GM12878 (cell line): ENCODE data around the gene ADRA2C. TPM values are rescaled to one million over a fixed set of nuclear protein-coding genes. Genes with fewer than 3 reads are reported as not detected.

Source experiments
- ATAC-seq: fragments of 200-7000 bp; cut with Tn5 transposase; 3 replicates; pipeline ENCODE4 v1.9.1; 2020; ENCODE audit warnings: mild to moderate bottlenecking, moderate library complexity
- BruUV-seq: library from RNA; stranded (reverse); fragments of 400-500 nt; replicated peaks from 2 replicates; lab custom pipeline; 2021; lab: Mats Ljungman, UMichigan
- CTCF ChIA-PET: fragments of 300-600 bp; sonication (Branson Sonifier 250); formaldehyde crosslinking; extraction: SDS; loops from one replicate; lab custom pipeline; 2021; ENCODE audit warnings: inconsistent platforms; lab: Yijun Ruan, JAX
- POLR2A ChIA-PET: fragments of 350-600 bp; formaldehyde crosslinking; extraction: SDS; loops from one replicate; lab custom pipeline; 2021; ENCODE audit warnings: inconsistent platforms; lab: Charles Lee
- RAD21 ChIA-PET: fragments of 300-600 bp; sonication (Branson Sonifier 250); formaldehyde crosslinking; loops from one replicate; lab custom pipeline; 2023; ENCODE audit warnings: antibody characterized with exemption; ENCODE audit not compliant: unreplicated experiment; lab: Charles Lee
- SMC1A ChIA-PET: fragments of 300-600 bp; sonication (Branson Sonifier 250); formaldehyde crosslinking; loops from one replicate; lab custom pipeline; 2023; ENCODE audit not compliant: unreplicated experiment, uncharacterized antibody; lab: Charles Lee
- DNase-seq: peaks from one replicate; pipeline ENCODE4 v3.0.0-alpha.2; 2011; ENCODE audit warnings: low read depth, low spot score
- FAIRE-seq: peaks from 3 replicates; lab custom pipeline; 2011; peaks lifted over from hg19 to GRCh38; lab: Jason Lieb, UNC
- H2AFZ ChIP-seq: 2 replicates; pipeline ENCODE4 v1.6.0; 2011; ENCODE audit warnings: low read depth, low read length, control low read depth; ENCODE audit not compliant: control insufficient read depth
- H3K27ac ChIP-seq: 2 replicates; pipeline ENCODE4 v1.5.1; 2011; ENCODE audit warnings: control low read depth; ENCODE audit not compliant: control insufficient read depth, insufficient read depth
- H3K27me3 ChIP-seq, 2 experiments: replicated peaks in 1 of 2; 2 replicates each; pipeline versions ENCODE4 v1.6.0 to v1.6.1; 2011; ENCODE audit warnings: low read length in 1 of 2; ENCODE audit not compliant: control insufficient read depth in 2 of 2, insufficient read depth in 2 of 2
- H3K36me3 ChIP-seq, 2 experiments: 2 replicates each; pipeline ENCODE4 v1.5.1; 2011; ENCODE audit warnings: low read length in 1 of 2; ENCODE audit not compliant: control insufficient read depth in 2 of 2, insufficient read depth in 2 of 2
- H3K4me1 ChIP-seq: 2 replicates; pipeline ENCODE4 v1.6.1; 2011; ENCODE audit warnings: mild to moderate bottlenecking, low read length, moderate library complexity, mixed read lengths; ENCODE audit not compliant: control insufficient read depth, insufficient read depth
- H3K4me2 ChIP-seq: 2 replicates; pipeline ENCODE4 v1.6.0; 2011; ENCODE audit warnings: control low read depth; ENCODE audit not compliant: control insufficient read depth, insufficient read depth
- H3K4me3 ChIP-seq: fragments of 200-600 bp; sonication (generic); 2 replicates; pipeline ENCODE4 v1.5.1; 2016
- H3K79me2 ChIP-seq: 2 replicates; pipeline ENCODE4 v1.6.0; 2011; ENCODE audit warnings: low read length; ENCODE audit not compliant: control insufficient read depth, insufficient read depth
- H3K9ac ChIP-seq: 2 replicates; pipeline ENCODE4 v1.8.0; 2011; ENCODE audit warnings: low read length, control low read depth, mixed read lengths; ENCODE audit not compliant: control insufficient read depth, insufficient read depth
- H3K9me3 ChIP-seq: replicated peaks from 3 replicates; pipeline ENCODE4 v1.5.1; 2011; ENCODE audit warnings: mild to moderate bottlenecking, low read length; ENCODE audit not compliant: control insufficient read depth, insufficient read depth
- H4K20me1 ChIP-seq: 2 replicates; pipeline ENCODE4 v1.6.0; 2011; ENCODE audit not compliant: control insufficient read depth, insufficient read depth
- CBX5 ChIP-seq: sonication (generic); IDR thresholded peaks from 2 replicates; pipeline ENCODE4 v1.6.1; 2016; ENCODE audit warnings: low read depth, moderate library complexity, mild to moderate bottlenecking, inconsistent platforms
- CEBPB ChIP-seq, 2 experiments: fragments of 150-350 bp in 1 of 2; IDR thresholded peaks; 2 replicates each; pipeline ENCODE4 v1.6.1; 2012 to 2014; ENCODE audit warnings: low read depth in 2 of 2, low read length in 2 of 2, borderline replicate concordance in 1 of 2, inconsistent platforms in 1 of 2
- CREM ChIP-seq: IDR thresholded peaks from 2 replicates; pipeline ENCODE4 v1.6.1; 2014; ENCODE audit warnings: antibody characterized with exemption, low read depth
- GABPA ChIP-seq: IDR thresholded peaks from 2 replicates; pipeline ENCODE4 v1.6.1; 2014; ENCODE audit warnings: antibody characterized with exemption, low read depth, mild to moderate bottlenecking, inconsistent platforms
- HCFC1 ChIP-seq: fragments of 150-350 bp; IDR thresholded peaks from 2 replicates; pipeline ENCODE4 v1.6.1; 2014; ENCODE audit warnings: low read length
- KLF5 ChIP-seq: fragments of 450-650 bp; IDR thresholded peaks from 2 replicates; pipeline ENCODE4 v1.6.1; 2014; ENCODE audit warnings: mild to moderate bottlenecking; ENCODE audit not compliant: partially characterized antibody
- MYB ChIP-seq: fragments of 150-350 bp; IDR thresholded peaks from 2 replicates; pipeline ENCODE4 v1.6.1; 2014; ENCODE audit warnings: mild to moderate bottlenecking, low read depth, low read length, borderline replicate concordance
- MYC ChIP-seq: IDR thresholded peaks from 2 replicates; pipeline ENCODE4 v1.6.1; 2011; ENCODE audit warnings: mild to moderate bottlenecking, low read length, moderate library complexity, inconsistent platforms; ENCODE audit not compliant: insufficient read depth, insufficient replicate concordance, insufficient read length, severe bottlenecking
- NFXL1 ChIP-seq: fragments of 450-650 bp; IDR thresholded peaks from 2 replicates; pipeline ENCODE4 v1.6.1; 2017; ENCODE audit warnings: antibody characterized with exemption, mild to moderate bottlenecking, borderline replicate concordance
- NFYB ChIP-seq: IDR thresholded peaks from 2 replicates; pipeline ENCODE4 v1.6.1; 2011; ENCODE audit warnings: low read depth, mild to moderate bottlenecking, low read length, improper control_type of control experiment, moderate library complexity; ENCODE audit not compliant: insufficient read depth
- POLR2AphosphoS2 ChIP-seq: IDR thresholded peaks from 2 replicates; pipeline ENCODE4 v1.6.1; 2011; ENCODE audit warnings: low read depth, mild to moderate bottlenecking, low read length, improper control_type of control experiment, moderate library complexity
- SIN3A ChIP-seq: IDR thresholded peaks from 2 replicates; pipeline ENCODE4 v1.6.1; 2012; ENCODE audit warnings: low read depth, low read length, improper control_type of control experiment
- SREBF1 ChIP-seq: IDR thresholded peaks from 2 replicates; pipeline ENCODE4 v1.6.1; 2012; ENCODE audit warnings: mild to moderate bottlenecking, low read length
- ZNF207 ChIP-seq: fragments of 450-650 bp; IDR thresholded peaks from 2 replicates; pipeline ENCODE4 v1.6.1; 2014; ENCODE audit warnings: antibody characterized with exemption, mild to moderate bottlenecking, borderline replicate concordance
- ZNF24 ChIP-seq: fragments of 450-650 bp; IDR thresholded peaks from 2 replicates; pipeline ENCODE4 v1.6.1; 2017; ENCODE audit warnings: antibody characterized with exemption, mild to moderate bottlenecking
- ZNF622 ChIP-seq: fragments of 450-650 bp; IDR thresholded peaks from 2 replicates; pipeline ENCODE4 v1.6.1; 2017; ENCODE audit warnings: mild to moderate bottlenecking, inconsistent platforms
- WGBS: methylation state at CpG from one replicate; pipeline ENCODE4 v1.1.6; 2016; ENCODE audit warnings: low lambda C conversion rate; ENCODE audit not compliant: insufficient replicate concordance, insufficient coverage; ENCODE audit errors: missing lambda C conversion rate; 5-methylcytosine and 5-hydroxymethylcytosine counted together
- in situ Hi-C: fragments of 300-500 bp; cut with MboI; formaldehyde crosslinking; loops from 9 replicates; pipeline ENCODE4 v1.14.3; 2018; ENCODE audit warnings: mixed read lengths
- intact Hi-C: fragments of 100-400 bp; cut with micrococcal nuclease; formaldehyde crosslinking; loops from one replicate; pipeline ENCODE4 v1.14.2; 2022; ENCODE audit not compliant: unreplicated experiment
- polyA plus RNA-seq, 11 experiments: library from polyadenylated mRNA; depleted of rRNA in 4 of 11; unstranded in 6 of 11; stranded (reverse) in 5 of 11; fragments of >200 nt; fragmentation: Nextera tagmentation in 4 of 11; fragmentation: Illumina TruSeq in 1 of 11; extraction: Ambion mirVana in 4 of 11; extraction: Trizol in 1 of 11; gene quantifications; 1 replicate in 1 of 11; 2 replicates in 10 of 11; pipeline versions ENCODE4 v1.2.1 to v1.2.3, GENCODE V29; 2011 to 2016; ENCODE audit warnings: inconsistent platforms in 2 of 11, missing spikeins in 2 of 11, low read depth in 1 of 11
- total RNA-seq, 4 experiments: library from RNA; depleted of rRNA in 3 of 4; stranded (reverse); fragments of >200 nt in 3 of 4; fragmentation: Illumina TruSeq in 1 of 4; extraction: Trizol in 1 of 4; gene quantifications; 2 replicates each; pipeline versions ENCODE4 v1.2.1 to v1.2.3, GENCODE V29; 2013 to 2021
- TF ChIP-seq, protein P1 (sequence below): IDR thresholded peaks from 2 replicates; pipeline ENCODE4 v1.6.1; 2012; ENCODE audit warnings: low read depth, low read length, improper control_type of control experiment
- TF ChIP-seq, protein P2 (sequence below): IDR thresholded peaks from 2 replicates; pipeline ENCODE4 v1.6.1; 2012; ENCODE audit warnings: low read depth, low read length, improper control_type of control experiment
- TF ChIP-seq, protein P3 (sequence below): IDR thresholded peaks from 2 replicates; pipeline ENCODE4 v1.6.1; 2012; ENCODE audit warnings: improper control_type of control experiment, low read depth, low read length; ENCODE audit not compliant: insufficient replicate concordance

ADRA2C gene
- total and polyA plus RNA-seq, 10 of the 15 experiments (the other 5 are each of a cell fraction or from before 2014, with no cell fraction given), result 0.15 TPM; not detected in 9

DNA sequence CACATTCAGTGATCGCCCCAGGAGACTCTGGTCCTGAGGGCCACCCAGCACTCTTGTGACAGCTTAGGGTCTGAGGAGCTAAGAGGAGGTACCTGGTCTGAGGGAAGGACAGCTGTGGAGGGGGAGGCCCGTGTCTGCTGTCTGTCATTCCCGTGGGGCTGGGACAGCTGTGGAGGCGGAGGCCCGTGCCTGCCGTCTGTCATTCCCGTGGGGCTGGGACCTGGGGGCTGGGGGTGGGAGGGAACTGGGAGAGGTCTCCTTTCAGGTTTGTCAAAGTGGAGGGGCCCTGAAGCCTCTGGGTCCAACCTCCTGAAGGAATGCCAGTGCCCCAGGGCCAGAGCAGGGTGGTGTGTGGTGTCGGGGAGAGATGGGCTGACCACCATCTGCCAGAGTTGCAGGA lies 45.0 kb upstream of the ADRA2C start:
- no peak overlapping the region for H3K27ac ChIP-seq
- BruUV-seq, result no TSS peak
- no peak overlapping the region for H3K4me3 ChIP-seq
- no peaks in the 10 kb centered on the region for H4K20me1 ChIP-seq
- in situ Hi-C loops, result no loop called here
- CTCF ChIA-PET, result interaction anchor here (0.6 kb wide), 1 partner anchor 159 kb away, joined by 3 read pairs; no protein-coding TSS in a partner anchor
- WGBS, result 17% methylated on average over 8 of the region's 8 CpGs
- no peak for ATAC-seq
- no peaks in the 10 kb centered on the region for H3K4me1 ChIP-seq
- intact Hi-C loops, result no loop called here
- TF ChIP-seq CBX5, result no peak
- TF ChIP-seq, protein P1, sequence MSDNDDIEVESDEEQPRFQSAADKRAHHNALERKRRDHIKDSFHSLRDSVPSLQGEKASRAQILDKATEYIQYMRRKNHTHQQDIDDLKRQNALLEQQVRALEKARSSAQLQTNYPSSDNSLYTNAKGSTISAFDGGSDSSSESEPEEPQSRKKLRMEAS, result no peak
- TF ChIP-seq, protein P2, sequence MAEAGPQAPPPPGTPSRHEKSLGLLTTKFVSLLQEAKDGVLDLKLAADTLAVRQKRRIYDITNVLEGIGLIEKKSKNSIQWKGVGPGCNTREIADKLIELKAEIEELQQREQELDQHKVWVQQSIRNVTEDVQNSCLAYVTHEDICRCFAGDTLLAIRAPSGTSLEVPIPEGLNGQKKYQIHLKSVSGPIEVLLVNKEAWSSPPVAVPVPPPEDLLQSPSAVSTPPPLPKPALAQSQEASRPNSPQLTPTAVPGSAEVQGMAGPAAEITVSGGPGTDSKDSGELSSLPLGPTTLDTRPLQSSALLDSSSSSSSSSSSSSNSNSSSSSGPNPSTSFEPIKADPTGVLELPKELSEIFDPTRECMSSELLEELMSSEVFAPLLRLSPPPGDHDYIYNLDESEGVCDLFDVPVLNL, result no peak
- no peak for TF ChIP-seq MYB
- no peak for TF ChIP-seq ZNF207
- no peak for TF ChIP-seq CREM
- TF ChIP-seq POLR2AphosphoS2, result no peak
- no peak for TF ChIP-seq KLF5
- no peak for TF ChIP-seq ZNF622
- TF ChIP-seq SREBF1, result no peak
- no peak for TF ChIP-seq NFXL1
- no peak for TF ChIP-seq ZNF24
- no peak for TF ChIP-seq CEBPB (IDR thresholded peaks at IDR 0.05; ENCODE audit: borderline replicate concordance in 1 of 2, low read depth in 2 of 2, low read length in 2 of 2)
- no peak for TF ChIP-seq MYC
- TF ChIP-seq SIN3A, result no peak
- TF ChIP-seq GABPA, result no peak
- TF ChIP-seq, protein P3, sequence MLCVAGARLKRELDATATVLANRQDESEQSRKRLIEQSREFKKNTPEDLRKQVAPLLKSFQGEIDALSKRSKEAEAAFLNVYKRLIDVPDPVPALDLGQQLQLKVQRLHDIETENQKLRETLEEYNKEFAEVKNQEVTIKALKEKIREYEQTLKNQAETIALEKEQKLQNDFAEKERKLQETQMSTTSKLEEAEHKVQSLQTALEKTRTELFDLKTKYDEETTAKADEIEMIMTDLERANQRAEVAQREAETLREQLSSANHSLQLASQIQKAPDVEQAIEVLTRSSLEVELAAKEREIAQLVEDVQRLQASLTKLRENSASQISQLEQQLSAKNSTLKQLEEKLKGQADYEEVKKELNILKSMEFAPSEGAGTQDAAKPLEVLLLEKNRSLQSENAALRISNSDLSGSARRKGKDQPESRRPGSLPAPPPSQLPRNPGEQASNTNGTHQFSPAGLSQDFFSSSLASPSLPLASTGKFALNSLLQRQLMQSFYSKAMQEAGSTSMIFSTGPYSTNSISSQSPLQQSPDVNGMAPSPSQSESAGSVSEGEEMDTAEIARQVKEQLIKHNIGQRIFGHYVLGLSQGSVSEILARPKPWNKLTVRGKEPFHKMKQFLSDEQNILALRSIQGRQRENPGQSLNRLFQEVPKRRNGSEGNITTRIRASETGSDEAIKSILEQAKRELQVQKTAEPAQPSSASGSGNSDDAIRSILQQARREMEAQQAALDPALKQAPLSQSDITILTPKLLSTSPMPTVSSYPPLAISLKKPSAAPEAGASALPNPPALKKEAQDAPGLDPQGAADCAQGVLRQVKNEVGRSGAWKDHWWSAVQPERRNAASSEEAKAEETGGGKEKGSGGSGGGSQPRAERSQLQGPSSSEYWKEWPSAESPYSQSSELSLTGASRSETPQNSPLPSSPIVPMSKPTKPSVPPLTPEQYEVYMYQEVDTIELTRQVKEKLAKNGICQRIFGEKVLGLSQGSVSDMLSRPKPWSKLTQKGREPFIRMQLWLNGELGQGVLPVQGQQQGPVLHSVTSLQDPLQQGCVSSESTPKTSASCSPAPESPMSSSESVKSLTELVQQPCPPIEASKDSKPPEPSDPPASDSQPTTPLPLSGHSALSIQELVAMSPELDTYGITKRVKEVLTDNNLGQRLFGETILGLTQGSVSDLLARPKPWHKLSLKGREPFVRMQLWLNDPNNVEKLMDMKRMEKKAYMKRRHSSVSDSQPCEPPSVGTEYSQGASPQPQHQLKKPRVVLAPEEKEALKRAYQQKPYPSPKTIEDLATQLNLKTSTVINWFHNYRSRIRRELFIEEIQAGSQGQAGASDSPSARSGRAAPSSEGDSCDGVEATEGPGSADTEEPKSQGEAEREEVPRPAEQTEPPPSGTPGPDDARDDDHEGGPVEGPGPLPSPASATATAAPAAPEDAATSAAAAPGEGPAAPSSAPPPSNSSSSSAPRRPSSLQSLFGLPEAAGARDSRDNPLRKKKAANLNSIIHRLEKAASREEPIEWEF, result no peak
- TF ChIP-seq HCFC1, result no peak
- TF ChIP-seq NFYB, result no peak
- no peak overlapping the region for H3K4me2 ChIP-seq
- SMC1A ChIA-PET, result no interaction called here
- no peaks in the 10 kb centered on the region for H3K36me3 ChIP-seq
- no peak for DNase-seq
- H2AFZ ChIP-seq, result no peak overlapping the region
- H3K9ac ChIP-seq, result no peak overlapping the region
- FAIRE-seq, result no peak
- H3K79me2 ChIP-seq, result no peaks in the 10 kb centered on the region
- H3K9me3 ChIP-seq, result no peaks in the 10 kb centered on the region; the same call in 2 of the 3 replicates
- POLR2A ChIA-PET, result no interaction called here
- H3K27me3 ChIP-seq, result no peaks in the 10 kb centered on the region; a peak in 2 of 4 replicates
- RAD21 ChIA-PET, result no interaction called here
